GM18499 (cell line): ENCODE results near the gene S100A3.

Experiments
- ATAC-seq: cut with Tn5 transposase; IDR thresholded peaks from one replicate; pipeline ENCODE4 v1.9.1; 2021; ENCODE audit warnings: moderate number of reproducible peaks; ENCODE audit not compliant: insufficient read depth, unreplicated experiment

The S100A3 gene

DNA sequence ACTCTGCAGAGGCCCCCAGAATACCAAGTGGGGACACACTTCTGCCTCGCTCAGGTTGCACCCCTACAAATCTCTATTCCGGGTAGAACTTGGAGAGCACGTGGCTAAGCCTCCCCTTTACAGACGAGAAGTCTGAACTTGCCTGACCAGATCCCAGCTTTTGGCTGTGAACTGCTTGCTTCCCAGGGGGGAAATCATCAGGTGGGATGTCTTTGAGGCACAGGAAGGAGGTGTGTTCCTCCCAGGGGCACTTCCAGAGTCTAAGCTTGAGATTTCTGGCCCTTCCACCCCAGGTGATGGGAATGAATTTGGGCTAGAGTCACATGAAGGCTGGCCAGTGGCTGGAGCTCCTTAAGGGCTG lies 1.3 kb upstream of the S100A3 start:
- no peak for ATAC-seq

DNA sequence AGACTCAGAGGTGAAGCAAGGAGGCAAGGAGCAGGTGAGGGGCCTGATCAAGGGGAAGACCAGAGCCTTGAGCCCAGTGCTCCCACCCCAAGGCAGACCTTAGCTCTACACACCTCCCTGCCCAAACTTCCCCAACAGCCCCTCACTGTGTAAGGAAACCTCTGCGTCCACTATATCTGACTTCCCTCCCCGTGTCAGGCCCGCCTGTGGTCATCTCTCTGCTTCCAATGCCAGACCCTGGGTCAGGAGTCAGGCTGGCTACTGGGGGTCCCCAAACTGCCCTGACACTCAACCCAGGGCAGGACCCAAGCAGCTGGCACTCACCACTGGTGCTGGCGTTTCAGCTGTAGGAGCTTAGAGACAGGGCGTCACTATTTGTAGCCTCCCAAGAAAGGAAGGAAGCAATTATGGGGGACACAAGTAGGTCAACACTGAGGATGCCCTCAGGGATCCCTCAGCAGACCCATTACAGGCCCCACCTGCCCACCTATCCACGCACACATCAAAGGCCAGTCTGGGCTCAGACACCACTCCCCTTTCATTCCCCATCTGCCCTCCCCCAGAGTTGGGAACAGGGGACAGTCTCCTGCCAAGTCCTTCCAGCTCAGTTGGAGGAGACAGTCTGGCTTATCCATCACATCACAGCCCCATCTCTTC lies 811 bp upstream of the S100A3 start:
- ATAC-seq: no peak

DNA sequence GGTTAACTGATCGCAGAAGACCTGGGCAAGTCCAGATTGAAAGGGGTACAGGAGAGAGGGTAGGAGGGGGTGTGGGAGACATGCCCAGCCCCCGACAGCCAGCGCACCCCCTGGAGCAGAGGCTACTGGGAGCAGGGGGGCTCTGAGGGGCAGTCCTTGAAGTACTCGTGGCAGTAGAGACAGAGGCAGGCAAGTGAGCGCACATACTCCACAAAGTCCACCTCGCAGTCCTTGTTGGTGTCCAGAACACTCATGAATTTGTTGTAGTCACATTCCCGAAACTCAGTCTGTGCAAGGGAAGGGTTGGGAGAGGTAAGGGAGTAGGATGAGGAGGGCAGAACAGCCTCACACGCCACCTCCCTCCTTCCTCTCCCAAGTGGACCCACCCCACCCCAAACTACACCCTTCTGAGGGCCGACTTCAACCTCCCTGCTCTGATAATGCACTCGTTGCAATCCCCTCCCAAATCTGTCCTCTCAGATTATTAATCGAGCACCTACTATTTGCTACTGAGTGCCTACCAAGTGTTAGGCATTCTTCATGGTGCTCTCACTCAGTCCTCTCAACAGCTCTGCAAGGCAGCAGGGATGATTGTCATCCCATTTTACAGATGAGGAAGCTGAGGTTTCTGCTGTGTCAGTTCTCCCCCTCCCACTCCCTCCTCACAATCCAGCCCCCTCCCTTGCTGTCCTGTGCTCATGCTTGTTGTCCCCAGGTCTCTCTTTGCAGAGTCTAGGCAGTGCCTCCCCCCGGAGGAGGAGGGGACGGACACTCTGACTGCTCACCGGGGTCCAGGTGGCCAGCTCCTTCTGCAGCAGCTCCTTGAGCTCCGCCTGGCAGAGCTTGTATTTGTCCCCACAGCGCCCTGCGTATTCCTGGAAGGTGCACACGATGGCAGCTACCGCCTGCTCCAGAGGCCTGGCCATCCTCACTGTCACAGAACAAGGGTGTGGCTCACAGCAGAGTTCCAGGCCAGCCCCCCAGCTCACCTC lies 1.2 kb downstream of the S100A3 start:
- ATAC-seq: no peak

DNA sequence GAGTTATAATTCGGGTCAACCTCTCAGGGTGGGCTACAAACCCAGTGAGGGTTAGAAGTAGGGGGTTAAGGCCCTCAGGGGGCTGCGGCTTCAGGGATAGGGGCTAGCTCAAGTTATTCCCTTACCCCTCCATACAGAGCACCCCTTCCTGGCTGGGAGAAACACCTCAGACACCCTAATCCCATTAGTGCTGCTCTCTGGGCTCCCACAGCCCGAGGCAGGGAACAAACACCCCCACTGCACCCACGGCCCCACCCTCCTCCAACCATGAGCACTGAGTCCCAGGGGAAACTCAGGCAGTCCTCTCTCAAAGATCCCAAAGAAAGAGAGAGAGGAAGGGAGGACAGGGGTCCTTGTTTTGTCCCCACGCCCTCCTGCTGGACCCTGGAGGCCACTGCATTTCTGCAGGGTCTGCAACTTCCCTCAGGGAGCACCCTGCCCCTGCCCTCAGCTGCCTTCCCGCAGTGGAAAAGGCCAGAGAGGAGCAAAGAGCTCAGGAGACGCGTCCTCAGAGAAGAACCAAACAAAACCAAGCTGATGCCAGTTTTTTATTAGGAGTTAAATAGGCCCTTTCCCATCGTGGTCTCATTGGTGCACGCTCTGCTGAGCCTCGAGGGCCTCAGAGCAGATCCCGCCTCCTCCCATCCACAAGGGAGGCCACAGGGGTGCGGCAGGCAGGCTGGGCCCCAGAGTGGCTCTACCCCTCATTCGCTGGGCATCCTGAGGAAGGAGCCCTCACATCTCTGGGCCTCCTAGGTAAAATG lies 2.1 kb downstream of the S100A3 start:
- no peak for ATAC-seq

DNA sequence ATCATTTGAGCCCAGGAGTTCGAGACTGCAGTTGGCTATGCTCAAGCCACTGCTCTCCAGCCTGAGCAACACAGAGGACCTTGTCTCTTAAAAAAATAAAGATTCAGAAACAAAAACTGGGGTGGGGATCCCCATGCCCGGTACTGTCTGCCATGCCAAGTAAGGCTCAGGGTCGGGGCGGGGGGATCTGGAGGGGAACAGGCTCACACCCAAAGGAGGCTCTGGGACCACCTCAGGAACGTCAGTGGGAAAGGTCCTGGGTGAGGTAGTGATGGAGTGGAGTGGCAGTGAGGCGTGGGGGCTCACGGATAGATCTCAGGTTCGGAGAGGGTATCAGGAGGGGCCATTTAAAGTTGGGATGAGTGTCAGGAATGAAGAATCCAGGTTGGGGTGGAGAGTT lies 2.7 kb downstream of the S100A3 start:
- no peak for ATAC-seq

DNA sequence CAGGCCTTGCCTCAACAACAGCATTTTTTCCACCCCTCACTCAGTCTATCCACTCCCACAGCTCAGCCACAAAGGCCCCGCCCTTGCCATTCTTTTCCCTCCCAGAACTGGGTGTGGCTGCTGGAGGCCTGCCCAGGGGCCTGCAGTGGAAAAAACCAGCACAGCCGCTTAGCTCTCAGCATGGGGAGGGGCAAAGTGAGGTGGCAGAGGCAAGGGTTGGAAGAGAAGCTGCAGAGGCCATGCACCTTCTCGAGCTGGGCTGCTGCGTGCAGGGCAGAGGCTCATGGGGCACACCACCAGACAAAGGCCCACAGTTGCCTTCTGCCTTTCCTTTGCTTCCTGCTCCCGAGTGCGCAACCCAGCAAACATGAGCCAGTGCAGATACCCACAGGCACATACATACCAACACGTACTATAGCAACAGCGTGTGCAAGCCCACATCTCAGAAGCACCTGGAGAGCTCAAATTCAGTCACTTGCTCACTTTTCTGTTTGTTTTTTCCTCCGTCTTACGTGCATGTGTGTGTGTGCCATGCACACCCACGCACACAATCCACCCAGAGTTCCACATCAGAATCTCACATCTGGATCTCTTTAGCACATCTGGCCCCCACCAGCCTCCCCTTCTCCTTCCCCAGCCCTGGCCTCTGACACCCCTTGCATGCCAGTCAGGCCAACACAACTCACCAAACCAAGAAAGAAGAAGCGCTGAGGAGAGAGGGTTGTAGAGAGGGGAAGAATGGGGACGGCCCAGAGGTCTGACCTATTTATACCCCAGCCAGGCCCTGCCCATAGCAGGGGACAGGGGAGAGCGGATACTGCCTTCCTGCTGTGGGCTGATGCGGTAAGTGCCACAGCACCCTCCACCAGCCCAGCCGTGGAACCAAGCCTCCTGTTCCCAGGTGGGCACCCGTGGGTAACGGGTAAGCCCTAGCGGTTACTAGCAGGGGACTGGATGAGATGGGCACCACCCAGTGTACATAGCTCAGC lies 3.7 kb downstream of the S100A3 start, which contains the start of gene S100A4:
S100A4 (minus strand) TSS at position 740 of the 989 bp plus-strand sequence. CDS start 1,012 bp downstream, outside the sequence.
- ATAC-seq: no peak

DNA sequence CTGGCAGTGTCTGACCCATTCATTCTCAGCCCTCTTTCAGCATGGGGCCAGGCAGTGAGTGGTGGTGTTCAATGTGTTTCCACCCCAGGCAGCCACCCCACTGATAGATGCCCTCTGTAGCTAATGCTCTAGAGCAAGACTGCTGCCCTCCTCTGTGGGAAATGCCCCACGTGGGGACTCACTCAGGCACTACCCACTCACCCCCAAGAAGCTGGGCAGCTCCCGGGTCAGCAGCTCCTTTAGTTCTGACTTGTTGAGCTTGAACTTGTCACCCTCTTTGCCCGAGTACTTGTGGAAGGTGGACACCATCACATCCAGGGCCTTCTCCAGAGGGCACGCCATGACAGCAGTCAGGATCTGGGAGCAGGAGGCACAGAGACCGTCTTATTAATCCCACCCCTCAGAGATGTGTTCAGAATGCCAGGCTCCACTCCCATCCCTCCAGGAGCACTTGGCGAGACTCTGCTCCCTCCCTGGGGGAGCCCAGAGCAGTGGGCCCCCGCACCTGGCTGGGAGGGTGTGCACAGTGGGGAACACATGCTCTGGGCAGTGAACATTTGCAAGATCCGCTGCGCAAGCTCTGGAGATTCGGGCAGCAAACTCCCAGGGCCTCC lies 4.5 kb downstream of the S100A3 start:
- ATAC-seq: no peak

DNA sequence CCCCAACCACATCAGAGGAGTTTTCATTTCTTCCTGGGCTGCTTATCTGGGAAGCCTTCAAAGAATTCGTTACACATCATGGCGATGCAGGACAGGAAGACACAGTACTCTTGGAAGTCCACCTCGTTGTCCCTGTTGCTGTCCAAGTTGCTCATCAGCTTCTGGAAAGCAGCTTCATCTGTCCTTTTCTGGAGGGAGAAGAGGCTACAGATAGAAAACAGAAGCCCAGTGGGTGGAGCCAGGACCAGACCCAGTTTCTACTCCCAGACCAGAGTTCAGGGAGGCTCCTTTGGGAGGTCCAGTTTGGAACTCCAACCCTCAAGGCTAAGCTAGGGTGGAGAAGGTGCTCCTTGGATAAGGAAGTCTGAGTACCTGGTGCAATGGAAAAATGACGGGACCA lies 5.3 kb downstream of the S100A3 start:
- no peak for ATAC-seq

DNA sequence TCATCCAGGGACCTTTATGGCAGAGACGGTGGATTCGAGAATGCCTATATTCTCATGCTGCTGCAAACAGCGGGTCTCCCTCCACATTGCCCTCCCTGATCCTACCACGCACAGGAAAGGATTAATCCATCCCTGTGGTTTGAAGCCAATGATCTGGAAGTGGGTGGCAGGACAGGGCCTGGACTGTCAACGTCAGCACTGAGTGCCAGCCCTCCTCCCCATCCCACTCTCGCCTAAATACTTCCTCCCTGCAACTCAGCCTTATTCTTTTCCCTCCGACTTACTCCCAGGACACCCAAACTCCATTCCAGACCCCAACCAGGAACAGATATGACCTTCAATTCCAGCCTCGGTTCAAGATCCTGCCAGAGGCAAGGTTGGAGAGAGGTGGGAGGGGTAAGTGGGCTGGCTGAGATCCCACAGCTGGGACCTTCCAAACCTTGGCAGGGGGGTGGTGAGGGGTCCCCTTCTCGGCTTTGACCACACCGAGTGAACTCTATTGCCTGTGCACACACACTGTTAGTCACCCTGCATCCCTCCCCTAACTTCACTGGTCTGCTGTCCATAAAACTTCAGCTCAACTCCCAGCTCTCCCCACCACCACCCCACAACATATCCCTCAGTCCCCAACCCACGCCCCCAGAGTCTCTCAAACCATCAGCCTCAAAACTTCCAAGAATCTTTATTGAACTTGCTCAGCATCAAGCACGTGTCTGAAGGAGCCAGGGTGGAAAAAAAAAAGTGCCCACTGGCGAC lies 5.9 kb downstream of the S100A3 start:
- ATAC-seq: no peak

DNA sequence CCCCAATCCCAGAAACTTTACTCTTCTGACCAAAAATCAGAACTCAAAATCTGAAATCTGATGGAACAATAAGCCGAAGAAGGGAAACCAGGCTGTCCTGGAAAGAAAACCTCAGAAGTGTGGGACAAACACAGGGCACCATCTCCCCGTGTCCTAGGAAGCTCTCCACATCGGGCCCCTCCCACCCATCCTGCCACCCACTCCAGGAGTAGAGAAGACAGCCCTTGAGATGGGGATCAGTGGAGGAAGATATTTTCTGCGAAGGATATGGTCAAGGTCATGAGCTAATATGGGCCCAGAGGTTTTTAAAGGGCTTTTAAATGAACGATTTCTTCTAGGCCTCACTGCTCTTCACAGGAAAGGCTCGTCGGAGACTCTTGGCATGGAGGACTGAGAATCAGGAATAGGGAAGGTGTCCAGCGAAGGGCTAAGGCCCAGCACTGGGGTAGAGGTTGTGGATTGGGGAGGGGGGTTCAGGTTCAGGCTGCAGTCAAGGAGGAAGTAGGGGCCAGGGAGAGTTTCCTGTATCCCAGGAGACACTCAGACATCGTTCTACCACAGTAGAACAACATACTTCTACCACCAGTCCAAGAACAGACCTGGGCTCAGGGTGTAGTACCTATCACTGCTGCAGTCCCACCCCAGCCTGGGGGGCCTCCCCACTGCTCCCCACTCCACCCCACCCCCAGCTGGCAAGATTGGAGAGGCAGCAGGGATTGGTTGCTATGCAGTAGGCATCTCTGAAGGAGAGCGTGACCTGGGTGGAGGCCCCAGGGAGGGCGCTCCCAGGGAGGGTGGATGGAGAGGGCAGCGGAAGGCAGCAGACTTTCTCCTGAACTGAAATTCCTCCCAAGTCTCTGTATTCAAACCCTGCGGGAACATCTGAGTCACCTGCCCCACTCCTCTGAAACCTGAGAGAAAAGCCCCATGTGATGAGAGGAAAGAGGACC lies 7.1 kb downstream of the S100A3 start:
- no peak for ATAC-seq

DNA sequence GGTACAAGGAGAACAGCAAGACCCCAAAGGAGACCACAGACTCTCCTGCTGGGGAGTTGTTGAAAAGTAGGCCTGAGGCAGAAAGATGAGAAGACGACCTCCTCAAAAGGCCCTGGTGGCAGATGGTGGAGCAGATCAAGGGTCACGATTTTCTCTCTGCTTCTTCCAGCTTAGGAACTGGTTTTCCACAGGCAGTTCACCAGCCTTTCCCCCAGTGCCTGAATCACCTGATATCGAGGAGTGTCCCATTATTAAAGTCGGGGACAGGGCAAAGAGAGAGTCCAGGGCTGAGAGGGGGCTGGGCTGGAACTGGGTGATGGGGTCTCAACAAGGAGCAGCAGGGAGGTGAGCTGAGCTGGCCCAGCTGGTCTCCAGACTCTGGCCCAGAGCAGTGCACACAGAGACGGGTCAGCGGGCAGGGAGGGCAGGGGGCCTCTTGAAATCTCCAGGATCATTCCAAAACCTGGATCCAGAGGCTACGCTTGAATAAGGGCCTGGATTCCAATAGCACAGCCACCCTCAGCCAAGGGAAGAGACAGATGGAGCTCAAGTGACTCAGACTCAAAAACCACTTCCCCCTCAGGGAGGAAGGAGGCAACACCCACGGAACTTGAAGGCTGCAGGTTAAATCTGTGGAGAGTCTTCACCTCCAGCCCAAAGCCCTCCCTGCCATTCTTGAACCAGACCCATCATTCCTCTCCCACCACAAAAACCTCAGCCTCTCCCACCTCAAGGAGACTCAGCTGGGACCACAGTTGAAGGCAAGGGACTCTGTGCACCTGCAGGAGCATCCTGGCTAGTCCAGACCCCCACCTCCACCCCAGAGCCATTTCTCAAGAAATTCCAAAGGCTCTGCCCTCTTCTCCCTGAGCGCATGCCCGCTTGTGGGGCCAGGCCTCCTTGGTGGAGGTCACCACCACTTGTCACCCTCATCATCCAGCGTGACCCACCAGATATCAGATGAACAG lies 8.4 kb downstream of the S100A3 start, which contains the start of gene S100A5:
S100A5 (minus strand) TSS at position 541 of the 968 bp plus-strand sequence. CDS start 743 bp downstream, outside the sequence.
- no peak for ATAC-seq

DNA sequence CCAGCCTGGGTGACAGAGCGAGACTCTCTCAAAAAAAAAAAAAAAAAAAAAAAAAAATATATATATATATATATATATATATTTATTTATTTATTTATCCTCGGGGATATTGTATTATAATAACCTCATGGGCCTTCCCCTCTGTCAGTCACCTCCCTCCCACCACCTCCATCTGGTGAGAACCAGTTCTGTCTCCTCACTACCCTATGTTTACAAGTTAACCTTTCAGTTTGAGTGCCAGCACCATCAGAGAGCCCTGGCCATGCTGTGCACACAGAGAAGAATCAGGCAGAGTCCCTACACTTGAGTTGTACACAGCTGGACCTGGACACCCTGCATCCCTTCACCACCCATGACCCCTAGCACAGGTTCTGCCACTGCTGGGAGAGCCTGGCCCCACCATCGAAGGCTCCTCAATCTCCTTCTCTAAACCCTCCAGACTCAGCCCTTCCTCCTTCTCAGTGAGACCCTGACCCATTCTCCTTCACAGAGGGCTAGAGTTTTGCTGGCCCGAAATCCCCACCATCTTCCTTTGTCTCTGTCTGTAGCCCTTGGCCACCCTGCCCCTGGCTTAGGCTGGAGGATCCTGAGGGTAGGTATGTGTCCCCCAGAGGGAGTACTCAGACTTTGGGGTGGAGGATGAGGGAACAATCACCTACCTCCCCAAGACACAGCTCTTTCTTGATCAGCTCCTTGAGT lies 9.5 kb downstream of the S100A3 start:
- ATAC-seq: no peak

DNA sequence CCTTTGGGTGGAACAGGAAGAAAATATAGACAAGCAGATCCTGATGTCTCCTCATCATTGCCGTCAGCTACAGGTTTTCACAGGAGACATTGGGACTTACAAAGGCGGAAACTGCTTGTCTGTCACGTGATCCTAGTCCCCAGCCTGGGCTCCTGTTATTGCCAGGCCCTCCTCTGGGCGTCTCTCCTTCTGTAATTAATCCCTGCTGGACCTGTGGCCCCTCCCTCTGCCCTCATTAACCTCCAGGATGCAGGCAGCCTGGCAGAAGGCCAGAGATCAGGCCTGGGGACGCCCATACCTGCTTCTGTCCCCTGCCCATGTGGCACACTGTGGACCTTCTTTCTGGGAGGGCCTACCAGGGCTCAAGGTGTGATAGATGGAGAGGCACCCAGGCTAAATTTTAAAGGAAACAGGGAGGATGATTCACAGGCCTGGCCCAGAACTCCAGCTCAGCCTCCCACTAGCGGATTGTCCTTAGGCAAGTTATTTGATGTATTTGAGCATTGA lies 10.7 kb downstream of the S100A3 start:
- no peak for ATAC-seq

DNA sequence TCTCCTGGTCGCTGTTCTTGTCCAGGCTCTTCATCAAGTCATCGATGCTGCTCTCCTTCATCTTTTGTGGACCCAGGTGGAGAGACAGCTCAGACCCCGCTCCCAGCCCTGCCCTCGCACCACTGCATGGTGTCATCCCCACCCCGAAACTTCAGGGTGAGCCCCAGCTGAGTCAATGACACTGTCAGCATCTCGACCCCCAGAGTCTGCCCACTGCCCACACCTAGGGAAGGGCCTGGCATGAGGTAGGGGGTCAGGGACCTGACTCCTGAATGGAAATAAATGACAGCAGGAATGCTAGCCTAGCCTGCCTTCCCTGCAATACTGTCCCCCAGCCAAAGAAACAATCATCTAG lies 11.7 kb downstream of the S100A3 start:
- ATAC-seq: no peak

DNA sequence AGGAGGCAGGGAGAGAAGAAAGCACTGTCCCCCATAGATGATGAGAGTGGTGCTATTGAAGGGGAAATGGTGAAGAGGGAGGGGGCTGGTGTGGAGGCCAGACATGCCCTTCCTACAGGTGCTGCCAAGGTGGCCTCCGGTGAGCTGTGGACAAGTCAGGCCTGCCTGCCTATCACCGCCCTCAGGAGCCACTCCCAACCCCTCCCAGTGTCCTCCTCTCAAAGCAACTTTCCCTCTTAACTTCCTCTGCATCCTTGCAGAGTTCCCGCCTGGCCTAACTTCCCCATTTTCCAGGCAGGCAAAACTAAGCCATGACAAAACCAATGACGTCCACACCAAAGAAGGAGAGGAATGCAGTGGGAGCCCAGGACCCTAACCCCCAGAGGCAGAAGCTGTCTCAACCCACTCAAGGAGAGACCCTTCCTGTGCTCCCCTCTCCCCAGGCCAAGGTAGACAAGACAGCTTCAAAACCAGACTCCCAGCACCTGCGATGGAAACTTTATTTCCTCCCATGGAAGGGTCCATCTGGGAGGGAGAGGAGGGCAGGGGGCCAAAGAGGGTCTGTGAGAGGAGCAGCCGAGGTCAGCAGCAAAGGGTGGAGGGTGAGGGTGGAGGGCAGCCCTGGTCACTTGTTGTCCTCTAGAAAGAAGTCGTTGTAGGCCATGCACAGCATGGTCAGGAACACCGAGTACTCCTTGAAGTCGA lies 12.2 kb downstream of the S100A3 start:
- ATAC-seq: no peak
